ENCODE data around the gene FAM181B. TPM values are rescaled to one million over a fixed set of nuclear protein-coding genes. Genes with fewer than 3 reads are reported as not detected.

The FAM181B gene
- total RNA-seq, 2 experiments from 2014 or later: not detected

Other genes starting within 250 kb of the FAM181B start
- 10 to 100 TPM; 23.0 to 23.3 TPM for gene PRCP, start 166.6 kb upstream of the FAM181B start, total RNA-seq
- gene DDIAS, start 167.9 kb upstream of the FAM181B start, total RNA-seq: 10 to 100 TPM; 15.8 to 18.0 TPM

Measured in activated naive CD4-positive, alpha-beta T cell treated with anti-CD3 and anti-CD28 coated beads for 36 hours (primary cell).